Mesenchymal stem cell (in vitro differentiated cells and primary cell): Measurements from ENCODE around the gene SIAH3.

ENCODE experiments used
- DNase-seq: peaks from one replicate; pipeline ENCODE4 v3.0.0-alpha.2; 2013
- H2AFZ ChIP-seq: one replicate; pipeline ENCODE4 v1.6.1; 2013; ENCODE audit warnings: low read depth, mild to moderate bottlenecking, control low read depth, inconsistent platforms, low read length, moderate library complexity
- H2AK5ac ChIP-seq: 2 replicates; pipeline ENCODE4 v1.6.1; 2013; ENCODE audit warnings: low read length, moderate library complexity, mild to moderate bottlenecking, inconsistent platforms; ENCODE audit not compliant: severe bottlenecking
- H2BK120ac ChIP-seq: one replicate; pipeline ENCODE4 v1.6.1; 2013; ENCODE audit warnings: low read depth, mild to moderate bottlenecking, inconsistent platforms, low read length, moderate library complexity
- H2BK12ac ChIP-seq, 2 experiments: one replicate each; pipeline ENCODE4 v1.6.1; 2013; ENCODE audit warnings: inconsistent platforms in 2 of 2, low read length in 2 of 2, mild to moderate bottlenecking in 2 of 2, moderate library complexity in 2 of 2, control low read depth in 1 of 2
- H2BK15ac ChIP-seq: one replicate; pipeline ENCODE4 v1.6.1; 2013; ENCODE audit warnings: mild to moderate bottlenecking, low read depth, inconsistent platforms; ENCODE audit not compliant: poor library complexity, severe bottlenecking
- H2BK5ac ChIP-seq: 2 replicates; pipeline ENCODE4 v1.6.1; 2013; ENCODE audit warnings: low read depth, mild to moderate bottlenecking, low read length, control low read depth, inconsistent platforms; ENCODE audit not compliant: poor library complexity, severe bottlenecking
- H3K14ac ChIP-seq, 2 experiments: one replicate each; pipeline ENCODE4 v1.6.1; 2013; ENCODE audit warnings: inconsistent platforms in 2 of 2, low read length in 2 of 2, control low read depth in 1 of 2, mild to moderate bottlenecking in 1 of 2, moderate library complexity in 1 of 2
- H3K18ac ChIP-seq, 2 experiments: one replicate each; pipeline ENCODE4 v1.6.1; 2013; ENCODE audit warnings: inconsistent platforms in 2 of 2, low read length in 2 of 2, control low read depth in 1 of 2, low read depth in 1 of 2, mild to moderate bottlenecking in 1 of 2
- H3K23ac ChIP-seq, 2 experiments: one replicate each; pipeline ENCODE4 v1.6.1; 2013; ENCODE audit warnings: inconsistent platforms in 2 of 2, low read length in 2 of 2, mild to moderate bottlenecking in 2 of 2, moderate library complexity in 2 of 2, control low read depth in 1 of 2
- H3K27ac ChIP-seq: 2 replicates; pipeline ENCODE4 v1.5.1; 2013; ENCODE audit warnings: mild to moderate bottlenecking, moderate library complexity, low read length, control low read depth, inconsistent platforms; ENCODE audit not compliant: poor library complexity, severe bottlenecking
- H3K27me3 ChIP-seq, 2 experiments: 2 replicates each; pipeline versions ENCODE4 v1.6.1 to v1.7.0; 2013; ENCODE audit warnings: low read length in 2 of 2, mild to moderate bottlenecking in 2 of 2, moderate library complexity in 2 of 2, control low read depth in 1 of 2, inconsistent platforms in 1 of 2; ENCODE audit not compliant: control insufficient read depth in 1 of 2, insufficient read depth in 1 of 2
- H3K36me3 ChIP-seq, 2 experiments: 2 replicates each; pipeline versions ENCODE4 v1.6.1 to v1.7.0; 2013; ENCODE audit warnings: low read length in 2 of 2, control low read depth in 1 of 2, inconsistent platforms in 1 of 2, low read depth in 1 of 2, mild to moderate bottlenecking in 1 of 2; ENCODE audit not compliant: insufficient read depth in 2 of 2, control insufficient read depth in 1 of 2
- H3K4ac ChIP-seq, 2 experiments: one replicate each; pipeline ENCODE4 v1.6.1; 2013; ENCODE audit warnings: inconsistent platforms in 2 of 2, low read length in 2 of 2, mild to moderate bottlenecking in 2 of 2, moderate library complexity in 2 of 2, control low read depth in 1 of 2, low read depth in 1 of 2
- H3K4me1 ChIP-seq: 2 replicates; pipeline ENCODE4 v1.6.1; 2013; ENCODE audit warnings: low read depth, low read length, control low read depth; ENCODE audit not compliant: control insufficient read depth, insufficient read depth
- H3K4me2 ChIP-seq: 2 replicates; pipeline ENCODE4 v1.6.1; 2013; ENCODE audit warnings: low read length, mild to moderate bottlenecking, inconsistent platforms; ENCODE audit not compliant: poor library complexity, severe bottlenecking
- H3K4me3 ChIP-seq, 2 experiments: 2 replicates each; pipeline versions ENCODE4 v1.5.1 to v1.7.0; 2013; ENCODE audit warnings: low read length in 2 of 2, mild to moderate bottlenecking in 2 of 2, control low read depth in 1 of 2, low read depth in 1 of 2; ENCODE audit not compliant: insufficient read depth in 1 of 2
- H3K79me1 ChIP-seq: replicated peaks from 2 replicates; pipeline ENCODE4 v1.6.1; 2013; ENCODE audit warnings: mild to moderate bottlenecking, control low read depth, low read length, inconsistent platforms; ENCODE audit not compliant: poor library complexity, severe bottlenecking
- H3K9ac ChIP-seq: 2 replicates; pipeline ENCODE4 v1.7.0; 2013; ENCODE audit warnings: mild to moderate bottlenecking, low read length, moderate library complexity
- H3K9me3 ChIP-seq: 2 replicates; pipeline ENCODE4 v1.7.0; 2013; ENCODE audit warnings: mild to moderate bottlenecking, low read length; ENCODE audit not compliant: control insufficient read depth
- H4K8ac ChIP-seq: one replicate; pipeline ENCODE4 v1.6.1; 2013; ENCODE audit warnings: inconsistent platforms, mild to moderate bottlenecking, low read length, moderate library complexity
- H4K91ac ChIP-seq: one replicate; pipeline ENCODE4 v1.6.1; 2013; ENCODE audit warnings: mild to moderate bottlenecking, low read length, inconsistent platforms
- WGBS: methylation state at CpG from one replicate; pipeline ENCODE4 v1.1.7; 2013; ENCODE audit warnings: mixed read lengths; 5-methylcytosine and 5-hydroxymethylcytosine counted together

Gene SIAH3

GRCh38 chr13:45820106-45820838 is 31.3 kb downstream of the SIAH3 start:
- Histone ChIP-seq H2BK120ac (no peak overlapping the region), H3K9ac (no peak overlapping the region), H3K27ac (no peak overlapping the region), H3K14ac (no peak overlapping the region), H3K9me3 (peaks cover 11% of the 10 kb centered on the region), H4K8ac (no peak overlapping the region), H3K4me1 (no peaks in the 10 kb centered on the region), H2BK12ac (no peak overlapping the region), H3K23ac (no peak overlapping the region), H4K91ac (no peak overlapping the region), H3K27me3 (peaks cover 0 to 36% of the 10 kb centered on the region in 2 experiments), H2BK15ac (peak overlapping the region; percentile 13), H2AK5ac (no peak overlapping the region), H3K36me3 (no peaks in the 10 kb centered on the region), H2BK5ac (no peak overlapping the region), H3K4me3 (no peak overlapping the region), H3K4ac (no peak overlapping the region), H3K4me2 (no peak overlapping the region), H3K18ac (no peak overlapping the region), H3K79me1 (no peaks in the 10 kb centered on the region), H2AFZ (no peak overlapping the region)
- no peak for DNase-seq
- WGBS: 92% methylated on average over 17 of the region's 18 CpGs

DNA sequence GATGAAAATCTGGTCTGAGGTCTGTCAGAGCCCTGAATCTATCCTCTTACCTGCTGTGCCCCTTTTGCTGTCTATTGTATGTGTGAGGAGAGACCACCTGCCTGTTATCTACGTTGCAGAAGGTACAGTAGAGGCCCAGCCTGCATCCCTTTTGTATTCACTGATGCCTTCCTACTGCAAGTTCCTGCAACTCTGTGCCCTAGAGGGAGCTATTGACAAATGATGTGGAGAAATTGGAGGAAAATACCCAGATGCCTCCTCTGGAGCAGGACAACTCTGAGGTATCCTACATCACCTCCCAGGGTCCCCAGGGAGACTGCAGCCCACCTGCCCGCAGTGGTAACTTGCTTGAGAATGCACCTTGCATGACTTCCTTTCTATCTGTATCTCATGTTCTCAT is 33.7 kb downstream of the SIAH3 start:
- no peak overlapping the region for H2BK15ac ChIP-seq

DNA sequence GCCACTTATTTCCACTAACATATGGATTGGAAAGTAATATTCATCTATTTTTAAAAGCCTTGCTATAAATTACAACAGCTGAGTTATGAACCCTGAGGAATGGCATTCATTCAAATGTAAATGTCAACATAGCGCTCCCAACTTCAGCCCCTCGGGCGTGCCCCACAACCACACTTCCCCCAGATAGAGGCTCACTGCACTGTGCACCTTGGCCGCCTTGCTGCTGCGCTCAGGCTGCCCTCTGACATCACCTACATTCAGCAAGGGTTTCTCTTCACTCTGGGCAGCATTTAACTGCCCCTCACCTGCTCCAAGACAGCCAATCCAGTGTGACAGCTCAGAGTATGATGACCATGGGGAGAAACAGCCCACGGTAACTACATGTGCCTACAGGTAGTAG is 35.1 kb downstream of the SIAH3 start:
- no peak overlapping the region for H4K8ac ChIP-seq
- no peak overlapping the region for H2AFZ ChIP-seq
- H3K27ac ChIP-seq: no peak overlapping the region
- peak overlapping the region in 1 of 2 experiments; percentile 76 for H3K23ac ChIP-seq
- no peak overlapping the region for H2BK5ac ChIP-seq
- H2BK120ac ChIP-seq: no peak overlapping the region
- H2AK5ac ChIP-seq: no peak overlapping the region
- H4K91ac ChIP-seq: no peak overlapping the region
- peaks cover 0 to 39% of the 10 kb centered on the region in 2 experiments for H3K27me3 ChIP-seq
- H3K4me2 ChIP-seq: no peak overlapping the region
- WGBS: 91% methylated on average over 5 of the region's 6 CpGs
- no peak overlapping the region for H3K9ac ChIP-seq
- H3K18ac ChIP-seq: no peak overlapping the region
- no peaks in the 10 kb centered on the region for H3K79me1 ChIP-seq
- no peaks in the 10 kb centered on the region for H3K36me3 ChIP-seq
- H3K14ac ChIP-seq: peak overlapping the region in 1 of 2 experiments; percentile 26
- peaks cover 2% of the 10 kb centered on the region for H3K4me1 ChIP-seq
- DNase-seq: no peak
- no peak overlapping the region for H2BK15ac ChIP-seq
- H3K4ac ChIP-seq: no peak overlapping the region
- no peak overlapping the region for H3K4me3 ChIP-seq
- H3K9me3 ChIP-seq: peaks cover 11% of the 10 kb centered on the region
- H2BK12ac ChIP-seq: no peak overlapping the region

More for the DNA sequence above, 33.7 kb downstream of the SIAH3 start:
- Histone ChIP-seq H3K36me3 (no peaks in the 10 kb centered on the region), H3K9ac (no peak overlapping the region), H2BK5ac (no peak overlapping the region), H3K27ac (no peak overlapping the region), H2BK12ac (no peak overlapping the region), H3K27me3 (peaks cover 0 to 40% of the 10 kb centered on the region in 2 experiments), H4K91ac (no peak overlapping the region), H3K4me3 (no peak overlapping the region), H3K23ac (no peak overlapping the region), H2BK120ac (no peak overlapping the region), H2AK5ac (no peak overlapping the region), H2AFZ (no peak overlapping the region), H3K79me1 (no peaks in the 10 kb centered on the region), H3K9me3 (peaks cover 11% of the 10 kb centered on the region), H3K18ac (no peak overlapping the region), H3K4me1 (no peaks in the 10 kb centered on the region), H3K4me2 (no peak overlapping the region), H3K4ac (no peak overlapping the region), H3K14ac (no peak overlapping the region), H4K8ac (no peak overlapping the region)
- no peak for DNase-seq
- 75% methylated on average over 1 of the region's 2 CpGs for WGBS

DNA sequence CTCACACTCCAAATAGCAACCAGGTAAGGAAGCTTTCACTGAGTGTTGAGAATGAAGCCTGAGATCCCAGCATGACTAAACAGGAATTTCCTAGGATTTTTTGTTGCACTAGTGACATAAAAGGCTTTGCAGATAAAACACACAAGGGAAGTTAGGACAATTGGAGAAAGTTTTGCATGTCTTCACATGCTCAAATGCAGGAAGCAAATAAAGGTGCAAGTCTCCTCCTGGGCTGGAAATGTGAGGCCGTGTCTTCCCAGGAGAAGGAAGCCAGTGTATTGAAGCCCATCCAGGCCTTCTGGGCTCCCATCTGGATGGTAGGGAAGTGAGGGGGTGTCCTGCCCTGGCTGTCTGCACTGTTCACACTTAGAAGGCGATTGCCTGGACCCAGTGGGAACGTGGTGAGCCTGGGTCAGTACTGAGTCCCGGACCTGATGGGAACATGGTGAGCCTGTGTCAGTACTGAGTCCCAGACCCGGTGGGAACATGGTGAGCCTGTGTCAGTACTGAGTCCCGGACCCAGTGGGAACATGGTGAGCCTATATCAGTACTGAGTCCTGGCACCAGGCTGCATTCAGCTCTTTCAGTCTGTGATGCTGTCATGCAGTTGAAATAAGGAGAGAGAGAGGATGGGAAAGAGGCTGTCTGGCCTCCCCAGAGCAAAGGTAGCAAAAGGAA is 38.7 kb downstream of the SIAH3 start:
- Histone ChIP-seq H3K18ac (no peak overlapping the region), H2BK5ac (no peak overlapping the region), H3K9ac (no peak overlapping the region), H4K8ac (no peak overlapping the region), H3K79me1 (no peaks in the 10 kb centered on the region), H2BK120ac (no peak overlapping the region), H3K4me3 (no peak overlapping the region), H3K23ac (no peak overlapping the region), H2AFZ (no peak overlapping the region), H4K91ac (no peak overlapping the region), H2BK12ac (no peak overlapping the region), H2BK15ac (no peak overlapping the region), H3K36me3 (no peaks in the 10 kb centered on the region), H3K9me3 (no peaks in the 10 kb centered on the region), H3K4me1 (peaks cover 2% of the 10 kb centered on the region), H3K14ac (no peak overlapping the region), H3K27ac (no peak overlapping the region), H3K4me2 (no peak overlapping the region), H3K4ac (no peak overlapping the region), H3K27me3 (peaks cover 0 to 20% of the 10 kb centered on the region in 2 experiments), H2AK5ac (no peak overlapping the region)
- DNase-seq: no peak
- WGBS: 92% methylated on average over 6 of the region's 6 CpGs
